GM18517 (cell line): ENCODE results near the gene KCNQ1.

Experiments used
- ATAC-seq: cut with Tn5 transposase; IDR thresholded peaks from one replicate; pipeline ENCODE4 v1.9.1; 2021; ENCODE audit warnings: mild to moderate bottlenecking, moderate library complexity; ENCODE audit not compliant: unreplicated experiment

Gene KCNQ1

GRCh38 chr11:2865922-2866577 lies 421.2 kb downstream of the KCNQ1 start:
- no peak for ATAC-seq

- no peak for ATAC-seq
Observed at GRCh38 chr11:2867142-2867541, 422.3 kb downstream of the KCNQ1 start.

GRCh38 chr11:2867722-2868505 lies 423.1 kb downstream of the KCNQ1 start:
- ATAC-seq = no peak

DNA sequence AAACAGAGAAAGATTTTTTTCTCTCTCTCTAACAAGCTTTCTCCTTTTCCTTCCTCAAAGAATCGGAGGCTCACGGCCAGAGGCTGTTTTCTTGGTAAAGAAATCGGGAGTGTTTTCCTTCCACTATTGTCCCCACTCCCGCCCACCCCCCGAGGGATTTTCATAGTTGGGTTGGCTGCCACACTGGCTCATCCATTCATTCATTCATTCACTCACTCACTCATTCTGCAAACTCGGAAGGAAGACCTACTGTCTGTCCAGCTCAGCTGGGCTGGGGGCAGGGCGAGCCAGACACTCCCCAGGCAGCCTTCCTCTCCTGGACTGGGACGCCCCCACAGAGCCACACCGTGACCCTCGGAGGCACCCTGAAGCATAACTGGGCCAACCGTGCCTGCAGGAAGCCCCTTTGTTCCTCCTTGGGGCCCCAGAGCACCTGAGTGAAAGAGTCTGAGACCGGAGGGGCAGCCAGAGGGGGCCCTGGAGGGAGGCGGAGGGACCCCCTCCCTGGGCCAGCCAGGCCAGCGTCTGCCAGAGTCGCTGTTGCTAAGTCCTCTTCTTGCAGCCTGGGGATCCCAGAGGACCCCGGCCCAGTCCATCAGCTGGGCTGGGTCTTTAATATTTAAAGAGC lies 423.8 kb downstream of the KCNQ1 start:
- no peak for ATAC-seq

- ATAC-seq = no peak
Observed at GRCh38 chr11:2869134-2869526, 424.3 kb downstream of the KCNQ1 start.

DNA sequence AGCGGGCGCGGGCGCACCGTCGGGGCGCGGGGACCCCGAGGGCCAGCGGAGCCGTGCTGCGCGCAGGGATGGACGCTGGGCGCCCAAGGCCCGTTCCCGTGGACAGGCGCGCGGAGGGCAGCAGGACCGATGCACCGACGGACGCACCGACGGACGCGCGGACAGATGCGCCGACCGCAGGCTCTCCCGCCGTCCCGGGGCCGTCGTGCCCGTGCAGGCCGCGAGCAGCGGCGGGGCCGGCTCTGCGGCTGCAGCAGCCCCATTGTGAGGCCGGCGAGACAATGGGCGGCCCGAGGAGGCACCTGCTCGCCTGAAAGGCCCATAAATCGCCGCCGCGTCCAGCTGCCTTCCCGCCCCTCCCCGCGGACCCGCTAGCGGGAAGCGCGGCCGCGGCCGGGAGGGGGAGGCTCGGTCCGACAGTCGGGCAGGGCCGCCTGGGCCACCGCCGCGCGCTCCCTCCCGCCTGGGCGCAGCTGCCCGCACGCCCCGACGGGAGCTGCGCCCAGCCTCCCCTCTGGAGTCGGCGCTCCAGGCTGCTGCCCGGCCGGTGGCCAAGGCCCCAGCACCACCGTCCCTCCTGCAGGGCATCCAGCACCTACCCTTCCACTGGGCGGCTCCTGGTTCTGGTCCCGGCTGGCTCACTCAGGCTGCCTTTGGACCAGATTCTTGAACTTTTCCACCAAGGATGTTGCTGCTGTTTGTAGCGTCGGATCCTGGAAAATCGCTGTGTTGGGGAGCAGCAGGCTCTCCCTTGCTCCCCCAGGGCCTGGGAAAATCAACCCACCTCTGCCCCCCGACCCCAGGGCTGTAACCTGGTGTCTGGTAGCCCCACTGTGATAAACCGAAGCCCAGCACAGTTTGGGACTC lies 425.0 kb downstream of the KCNQ1 start:
- no peak for ATAC-seq

DNA sequence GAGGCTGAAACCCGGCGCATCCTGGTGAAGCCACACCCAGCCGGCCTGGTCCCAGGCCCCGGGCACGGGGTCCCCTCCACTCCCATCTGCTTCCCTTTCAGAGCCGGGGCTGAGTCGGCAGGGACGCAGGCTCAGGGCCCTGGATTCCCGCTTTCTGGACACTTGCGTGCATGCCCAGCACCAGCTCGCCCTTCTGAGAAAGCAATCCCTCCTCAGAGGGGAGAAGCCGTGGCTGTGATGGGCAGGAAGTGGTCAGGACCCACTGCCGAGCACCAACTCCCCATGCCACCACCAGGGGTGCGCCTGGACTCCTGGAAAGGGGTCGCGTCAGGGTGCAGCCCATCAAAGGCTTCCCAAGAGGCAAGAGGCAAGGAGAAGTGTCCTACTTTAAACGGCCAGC lies 425.7 kb downstream of the KCNQ1 start:
- no peak for ATAC-seq

GRCh38 chr11:2870969-2871680 lies 426.3 kb downstream of the KCNQ1 start:
- no peak for ATAC-seq

DNA sequence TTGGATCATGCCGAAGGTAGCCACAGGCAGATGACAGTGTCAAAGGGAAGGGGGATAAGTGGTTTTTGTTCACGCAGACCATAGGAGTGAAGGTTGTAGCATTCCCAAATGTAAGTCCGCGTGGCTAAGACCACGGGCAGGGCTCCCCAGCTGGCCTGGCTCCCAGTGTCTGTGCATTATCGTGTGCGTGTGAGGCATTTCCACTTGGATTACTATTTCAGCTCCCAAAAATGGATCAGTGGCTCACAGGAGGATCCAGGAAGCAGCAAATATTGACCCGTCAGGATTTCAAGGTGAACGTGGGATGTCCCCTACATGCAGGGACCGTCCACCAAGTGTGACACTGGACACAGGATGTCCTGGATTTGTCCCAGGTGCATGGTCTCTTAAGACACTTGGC lies 430.2 kb downstream of the KCNQ1 start:
- ATAC-seq = no peak

DNA sequence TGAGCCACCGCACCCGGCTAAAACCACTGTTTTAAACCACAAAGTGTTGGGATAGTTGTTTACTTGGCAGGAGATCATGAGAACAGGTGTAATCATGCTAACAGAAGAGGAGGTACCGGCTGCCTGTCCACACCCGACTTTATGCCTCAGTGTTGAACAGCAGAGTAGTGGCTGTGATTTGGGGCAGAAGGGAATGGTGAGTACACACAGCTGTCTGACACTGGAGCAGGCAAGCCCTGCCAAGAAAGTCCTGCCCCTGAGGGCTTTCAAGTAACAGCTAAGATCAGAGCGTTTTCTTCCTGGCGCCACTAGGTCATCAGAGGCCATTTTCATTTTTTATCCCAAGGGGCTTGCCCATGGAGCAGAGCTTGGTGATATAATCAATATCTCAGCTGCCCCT lies 432.7 kb downstream of the KCNQ1 start:
- no peak for ATAC-seq

DNA sequence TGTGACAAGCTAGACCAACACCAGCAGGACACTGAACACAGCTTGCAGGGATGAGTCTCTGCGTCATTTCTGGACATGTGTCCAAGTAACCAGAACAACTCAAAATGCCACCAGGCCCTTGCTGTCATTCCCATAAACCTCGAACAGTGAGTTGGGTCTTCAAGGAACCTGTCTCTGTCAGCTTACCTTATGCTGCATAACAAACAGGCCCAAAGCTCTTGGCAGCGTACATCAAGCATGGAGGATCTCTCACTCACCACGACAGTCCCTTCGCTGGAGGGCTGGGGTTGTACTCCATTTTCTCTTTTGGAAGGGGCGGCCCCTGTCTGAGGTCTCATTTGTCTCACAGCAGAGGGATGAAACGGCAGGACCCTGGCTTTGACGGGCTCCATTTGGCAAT lies 434.0 kb downstream of the KCNQ1 start:
- ATAC-seq = no peak

- no peak for ATAC-seq
Observed at GRCh38 chr11:2880646-2881045, 435.8 kb downstream of the KCNQ1 start.

DNA sequence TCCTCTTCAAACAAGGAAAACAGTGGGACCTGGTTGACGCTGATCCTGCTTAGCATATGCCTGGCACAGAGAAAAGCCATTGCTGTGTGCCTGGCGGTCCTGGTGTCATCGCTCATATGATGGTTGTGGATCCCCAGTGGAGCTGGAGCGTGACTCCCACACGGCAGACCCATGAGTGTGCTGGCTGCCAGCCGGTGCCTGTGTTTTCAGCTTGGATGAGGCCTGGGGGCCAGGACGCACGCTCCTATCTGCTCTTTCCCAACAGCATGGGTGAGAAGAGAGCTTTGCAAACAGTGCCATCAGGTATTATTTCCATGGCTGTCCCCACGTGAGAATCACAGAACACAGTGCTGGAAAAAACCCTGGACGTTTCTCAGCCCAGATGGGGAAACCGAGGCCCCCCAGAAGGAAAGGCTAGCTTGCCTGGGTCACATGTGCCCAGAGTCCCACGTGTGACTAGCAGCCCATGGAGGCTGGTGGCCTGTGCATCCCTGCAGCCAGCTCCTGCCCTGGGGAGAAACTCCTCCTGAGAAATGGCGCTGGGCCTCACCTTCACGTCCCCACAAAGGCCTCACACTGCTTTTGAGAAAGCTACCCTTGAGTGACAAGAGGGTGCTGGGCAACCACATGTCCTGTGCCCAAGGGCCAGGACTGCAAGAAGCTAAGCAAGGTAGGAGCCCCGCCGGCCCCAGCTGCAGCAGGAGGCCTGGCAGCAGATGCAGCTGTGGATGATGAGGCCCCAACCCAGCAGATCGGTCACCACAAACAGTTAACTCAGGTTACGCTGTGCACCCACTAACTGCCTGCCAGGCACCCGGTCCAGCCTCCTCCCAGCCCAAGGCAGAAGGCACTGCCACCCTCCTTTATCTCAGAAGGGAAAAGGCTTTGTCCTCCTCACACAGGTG lies 436.5 kb downstream of the KCNQ1 start:
- no peak for ATAC-seq

- no peak for ATAC-seq
Observed at GRCh38 chr11:2881981-2882375, 437.2 kb downstream of the KCNQ1 start.

- ATAC-seq = no peak
Observed at GRCh38 chr11:2882396-2883110, 437.7 kb downstream of the KCNQ1 start.

DNA sequence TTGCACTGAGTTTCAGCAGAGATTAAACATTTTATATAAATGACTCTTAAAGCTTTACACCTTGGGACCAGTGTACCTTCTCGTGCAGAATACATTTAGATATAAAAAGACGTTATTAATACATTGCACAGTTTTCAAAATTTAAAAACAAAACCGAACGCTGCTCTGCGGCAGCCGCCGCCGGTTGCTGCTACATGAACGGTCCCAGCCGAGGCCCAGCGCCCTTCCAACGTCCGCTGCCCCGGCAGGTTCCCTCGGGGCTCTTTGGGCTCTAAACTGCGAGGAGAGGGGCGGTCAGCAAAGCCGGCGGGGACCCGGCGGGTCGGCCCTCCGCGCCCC lies 438.8 kb downstream of the KCNQ1 start:
- no peak for ATAC-seq

GRCh38 chr11:2883979-2884815 lies 439.4 kb downstream of the KCNQ1 start:
- no peak for ATAC-seq

GRCh38 chr11:2885017-2885677 lies 440.3 kb downstream of the KCNQ1 start:
- ATAC-seq = peak; percentile 7
